OCI-LY7 (cell line): Measurements from ENCODE around the gene NCKAP5. TPM values are rescaled to one million over a fixed set of nuclear protein-coding genes. Genes with fewer than 3 reads are reported as not detected.

Experiments
- BruUV-seq: library from RNA; stranded (reverse); fragments of 400-500 nt; replicated peaks from 2 replicates; lab custom pipeline; 2021; lab: Mats Ljungman, UMichigan
- CTCF ChIA-PET: fragments of 300-600 bp; sonication (Branson Sonifier 250); formaldehyde crosslinking; loops from one replicate; lab custom pipeline; 2022; ENCODE audit warnings: antibody characterized with exemption; ENCODE audit not compliant: unreplicated experiment; lab: Charles Lee
- POLR2A ChIA-PET: fragments of 300-600 bp; sonication (Branson Sonifier 250); formaldehyde crosslinking; loops from one replicate; lab custom pipeline; 2022; ENCODE audit warnings: antibody characterized with exemption; lab: Charles Lee
- DNase-seq: peaks from one replicate; pipeline ENCODE4 v3.0.0-alpha.2; 2015; ENCODE audit warnings: low spot score
- H2AFZ ChIP-seq: fragments of 200-600 bp; sonication (generic), shearing (Covaris generic); 2 replicates; pipeline ENCODE4 v1.6.1; 2014; ENCODE audit warnings: mild to moderate bottlenecking, antibody characterized with exemption, low read length, moderate library complexity
- H3K27ac ChIP-seq: fragments of 200-600 bp; sonication (generic); 2 replicates; pipeline ENCODE4 v1.5.1; 2014; ENCODE audit warnings: mixed run types, low read depth, mild to moderate bottlenecking, moderate library complexity, low read length, inconsistent platforms; ENCODE audit not compliant: poor library complexity, severe bottlenecking
- H3K36me3 ChIP-seq: fragments of 200-600 bp; sonication (generic); 2 replicates; pipeline ENCODE4 v1.6.1; 2014; ENCODE audit warnings: mild to moderate bottlenecking, antibody characterized with exemption, low read length, moderate library complexity, mixed read lengths; ENCODE audit not compliant: insufficient read depth
- H3K4me1 ChIP-seq: fragments of 200-600 bp; sonication (generic); 2 replicates; pipeline ENCODE4 v1.5.1; 2014; ENCODE audit warnings: mild to moderate bottlenecking, low read length; ENCODE audit not compliant: insufficient read depth, poor library complexity, severe bottlenecking
- H3K4me2 ChIP-seq: fragments of 200-600 bp; sonication (generic); 2 replicates; pipeline ENCODE4 v1.6.1; 2014; ENCODE audit warnings: mild to moderate bottlenecking, low read length
- H3K4me3 ChIP-seq: fragments of 200-600 bp; sonication (generic); 2 replicates; pipeline ENCODE4 v1.5.1; 2014; ENCODE audit warnings: mild to moderate bottlenecking, low read depth, low read length; ENCODE audit not compliant: poor library complexity, severe bottlenecking
- H3K79me2 ChIP-seq: fragments of 200-600 bp; sonication (generic); 2 replicates; pipeline ENCODE4 v1.6.1; 2016; ENCODE audit warnings: low read depth, mild to moderate bottlenecking, low read length, moderate library complexity, mixed read lengths; ENCODE audit not compliant: insufficient read depth
- H3K9me2 ChIP-seq: fragments of 200-600 bp; sonication (generic); 2 replicates; pipeline ENCODE4 v1.6.1; 2016; ENCODE audit warnings: mild to moderate bottlenecking, low read length, mixed read lengths; ENCODE audit not compliant: insufficient read depth
- H3K9me3 ChIP-seq: fragments of 200-600 bp; sonication (generic); 2 replicates; pipeline ENCODE4 v1.6.1; 2014; ENCODE audit warnings: mild to moderate bottlenecking, mixed run types, low read length, mixed read lengths
- H4K20me1 ChIP-seq: fragments of 200-600 bp; sonication (generic); 2 replicates; pipeline ENCODE4 v1.6.1; 2014; ENCODE audit warnings: mild to moderate bottlenecking, antibody characterized with exemption, low read length, moderate library complexity, mixed read lengths; ENCODE audit not compliant: insufficient read depth
- EZH2phosphoT487 ChIP-seq: fragments of 200-600 bp; sonication (generic); IDR thresholded peaks from 2 replicates; pipeline ENCODE4 v1.6.1; 2018; ENCODE audit warnings: low read depth, borderline replicate concordance, mild to moderate bottlenecking, mixed run types, antibody characterized with exemption, low read length, moderate library complexity, mixed read lengths
- intact Hi-C: fragments of 100-400 bp; cut with micrococcal nuclease; formaldehyde crosslinking; loops from one replicate; pipeline ENCODE4 v1.10.0; 2022; ENCODE audit not compliant: unreplicated experiment
- total RNA-seq, 2 experiments: library from RNA; depleted of rRNA in 1 of 2; stranded (reverse); fragments of >200 nt in 1 of 2; shearing (Covaris generic) in 1 of 2; gene quantifications; 2 replicates each; pipeline ENCODE4 v1.2.3, GENCODE V29; 2014 to 2022
- TF ChIP-seq, protein P1 (sequence below): fragments of 200-600 bp; sonication (generic); conservative IDR thresholded peaks from 2 replicates; pipeline ENCODE4 v1.5.1; 2014; ENCODE audit warnings: mild to moderate bottlenecking, antibody characterized with exemption, low read length, moderate library complexity, mixed read lengths

Gene NCKAP5
- total RNA-seq, 2 experiments from 2014 or later: not detected

GRCh38 chr2:133453032-133453431 lies 115.2 kb downstream of the NCKAP5 start:
- no peaks in the 10 kb centered on the region for H3K4me1 ChIP-seq
- H3K36me3 ChIP-seq: no peaks in the 10 kb centered on the region
- ChIA-PET POLR2A (no interaction called here), CTCF (no interaction called here)
- H3K79me2 ChIP-seq: no peaks in the 10 kb centered on the region
- intact Hi-C loops: no loop called here
- no peaks in the 10 kb centered on the region for H3K9me3 ChIP-seq
- no peaks in the 10 kb centered on the region for H4K20me1 ChIP-seq
- H3K4me3 ChIP-seq: no peak overlapping the region
- no peak overlapping the region for H3K27ac ChIP-seq
- BruUV-seq: no TSS peak
- H3K9me2 ChIP-seq: no peaks in the 10 kb centered on the region
- H3K4me2 ChIP-seq: no peak overlapping the region
- TF ChIP-seq EZH2phosphoT487: no peak
- TF ChIP-seq, protein P1, sequence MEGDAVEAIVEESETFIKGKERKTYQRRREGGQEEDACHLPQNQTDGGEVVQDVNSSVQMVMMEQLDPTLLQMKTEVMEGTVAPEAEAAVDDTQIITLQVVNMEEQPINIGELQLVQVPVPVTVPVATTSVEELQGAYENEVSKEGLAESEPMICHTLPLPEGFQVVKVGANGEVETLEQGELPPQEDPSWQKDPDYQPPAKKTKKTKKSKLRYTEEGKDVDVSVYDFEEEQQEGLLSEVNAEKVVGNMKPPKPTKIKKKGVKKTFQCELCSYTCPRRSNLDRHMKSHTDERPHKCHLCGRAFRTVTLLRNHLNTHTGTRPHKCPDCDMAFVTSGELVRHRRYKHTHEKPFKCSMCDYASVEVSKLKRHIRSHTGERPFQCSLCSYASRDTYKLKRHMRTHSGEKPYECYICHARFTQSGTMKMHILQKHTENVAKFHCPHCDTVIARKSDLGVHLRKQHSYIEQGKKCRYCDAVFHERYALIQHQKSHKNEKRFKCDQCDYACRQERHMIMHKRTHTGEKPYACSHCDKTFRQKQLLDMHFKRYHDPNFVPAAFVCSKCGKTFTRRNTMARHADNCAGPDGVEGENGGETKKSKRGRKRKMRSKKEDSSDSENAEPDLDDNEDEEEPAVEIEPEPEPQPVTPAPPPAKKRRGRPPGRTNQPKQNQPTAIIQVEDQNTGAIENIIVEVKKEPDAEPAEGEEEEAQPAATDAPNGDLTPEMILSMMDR: no peak
- no peak for DNase-seq
- H2AFZ ChIP-seq: no peak overlapping the region

DNA sequence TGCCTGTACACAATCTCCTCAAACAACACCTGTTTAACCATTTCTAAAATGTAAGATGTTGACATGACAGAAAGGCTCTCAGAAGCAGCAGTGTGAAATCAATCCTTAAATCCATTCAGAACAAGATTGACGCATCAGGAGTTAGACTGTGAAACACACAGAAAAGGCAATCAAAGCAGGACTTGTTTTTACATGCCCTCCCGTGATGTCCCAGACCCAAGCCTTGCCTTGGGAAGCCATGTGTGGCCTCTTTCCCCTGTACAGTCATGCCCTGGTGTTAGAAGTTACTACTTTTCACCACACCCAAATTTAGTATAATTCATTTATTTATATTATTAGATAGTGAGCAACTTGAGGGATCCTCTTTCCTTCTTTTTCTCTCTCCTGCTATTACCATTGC lies 115.7 kb downstream of the NCKAP5 start:
- CTCF ChIA-PET: no interaction called here
- POLR2A ChIA-PET: no interaction called here

DNA sequence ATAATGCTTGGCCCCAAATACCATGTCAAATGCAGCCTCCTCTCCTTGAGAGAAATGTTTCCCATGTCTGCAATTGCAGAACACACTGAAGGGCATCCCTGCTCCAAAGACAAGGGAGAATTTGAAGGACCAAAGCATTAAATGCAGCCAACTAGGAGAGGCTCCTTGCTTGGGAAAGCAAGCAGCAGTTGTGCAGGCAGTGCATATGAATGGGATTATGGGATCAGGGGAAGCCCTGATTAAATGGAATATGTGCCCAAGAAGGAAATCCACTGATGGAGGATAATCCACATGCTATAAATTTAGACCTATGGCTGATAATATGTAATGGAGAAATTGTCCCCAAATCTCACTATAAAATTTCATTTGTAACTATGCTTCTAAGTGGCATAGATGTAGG lies 116.1 kb downstream of the NCKAP5 start:
- CTCF ChIA-PET: no interaction called here
- no peaks in the 10 kb centered on the region for H3K36me3 ChIP-seq
- intact Hi-C loops: no loop called here
- H3K27ac ChIP-seq: no peak overlapping the region
- TF ChIP-seq, protein P1: no peak
- TF ChIP-seq EZH2phosphoT487: no peak
- no peaks in the 10 kb centered on the region for H3K9me2 ChIP-seq
- no peaks in the 10 kb centered on the region for H4K20me1 ChIP-seq
- POLR2A ChIA-PET: no interaction called here
- no peak overlapping the region for H2AFZ ChIP-seq
- no peak for DNase-seq
- H3K79me2 ChIP-seq: no peaks in the 10 kb centered on the region
- H3K9me3 ChIP-seq: no peaks in the 10 kb centered on the region
- no peaks in the 10 kb centered on the region for H3K4me1 ChIP-seq
- H3K4me3 ChIP-seq: no peak overlapping the region
- BruUV-seq: no TSS peak
- no peak overlapping the region for H3K4me2 ChIP-seq

More for the DNA sequence above, 115.7 kb downstream of the NCKAP5 start:
- no peaks in the 10 kb centered on the region for H3K9me2 ChIP-seq
- H2AFZ ChIP-seq: no peak overlapping the region
- no peaks in the 10 kb centered on the region for H3K4me1 ChIP-seq
- no peaks in the 10 kb centered on the region for H4K20me1 ChIP-seq
- H3K4me2 ChIP-seq: no peak overlapping the region
- no peak for DNase-seq
- intact Hi-C loops: no loop called here
- no peak for TF ChIP-seq EZH2phosphoT487
- TF ChIP-seq, protein P1: no peak
- no peaks in the 10 kb centered on the region for H3K79me2 ChIP-seq
- no peak overlapping the region for H3K27ac ChIP-seq
- H3K4me3 ChIP-seq: no peak overlapping the region
- no peaks in the 10 kb centered on the region for H3K9me3 ChIP-seq
- H3K36me3 ChIP-seq: no peaks in the 10 kb centered on the region
- no TSS peak for BruUV-seq
